Ascending aorta (tissue), 2 donors: Measurements from ENCODE around the gene GART. TPM values are rescaled to one million over a fixed set of nuclear protein-coding genes. Genes with fewer than 3 reads are reported as not detected.

Experiments used
- DNase-seq, 2 donors: peaks; one replicate each; pipeline ENCODE4 v3.0.0-alpha.2; 2019; ENCODE audit warnings: low spot score in 2 of 2
- H3K27ac ChIP-seq, 2 donors: fragments of 200-600 bp; sonication (generic); one replicate each; pipeline ENCODE4 v1.5.1; 2016 to 2017; ENCODE audit warnings: mild to moderate bottlenecking in 1 of 2
- H3K27me3 ChIP-seq: fragments of 200-600 bp; sonication (generic); one replicate; pipeline ENCODE4 v1.5.1; 2017
- H3K36me3 ChIP-seq, 2 donors: fragments of 200-600 bp; sonication (generic); one replicate each; pipeline ENCODE4 v1.5.1; 2016
- H3K4me1 ChIP-seq, 2 donors: fragments of 200-600 bp; sonication (generic); one replicate each; pipeline ENCODE4 v1.5.1; 2016 to 2017; ENCODE audit warnings: mild to moderate bottlenecking in 1 of 2
- H3K4me3 ChIP-seq, 2 donors: fragments of 200-600 bp; sonication (generic); one replicate each; pipeline ENCODE4 v1.5.1; 2016 to 2017; ENCODE audit warnings: mild to moderate bottlenecking in 1 of 2
- H3K9me3 ChIP-seq, 2 donors: fragments of 200-600 bp; sonication (generic); one replicate each; pipeline ENCODE4 v1.5.1; 2016
- intact Hi-C: fragments of 100-400 bp; cut with DNase I; formaldehyde crosslinking; loops from one replicate; pipeline ENCODE4 v1.15.1; 2023
- total RNA-seq: library from RNA; depleted of rRNA; stranded (reverse); fragments of >200 nt; gene quantifications from one replicate; pipeline ENCODE4 v1.1.0, GENCODE V29; 2016
- TF ChIP-seq, protein P1 (sequence below), 3 experiments: fragments of 200-600 bp in 2 of 3; fragments of 450-650 bp in 1 of 3; sonication (generic) in 2 of 3; IDR thresholded peaks; one replicate each; pipeline ENCODE4 v1.5.1; 2016 to 2019; ENCODE audit warnings: antibody characterized with exemption in 3 of 3, mild to moderate bottlenecking in 1 of 3, moderate library complexity in 1 of 3

Gene GART
- 22.4 TPM for total RNA-seq

DNA sequence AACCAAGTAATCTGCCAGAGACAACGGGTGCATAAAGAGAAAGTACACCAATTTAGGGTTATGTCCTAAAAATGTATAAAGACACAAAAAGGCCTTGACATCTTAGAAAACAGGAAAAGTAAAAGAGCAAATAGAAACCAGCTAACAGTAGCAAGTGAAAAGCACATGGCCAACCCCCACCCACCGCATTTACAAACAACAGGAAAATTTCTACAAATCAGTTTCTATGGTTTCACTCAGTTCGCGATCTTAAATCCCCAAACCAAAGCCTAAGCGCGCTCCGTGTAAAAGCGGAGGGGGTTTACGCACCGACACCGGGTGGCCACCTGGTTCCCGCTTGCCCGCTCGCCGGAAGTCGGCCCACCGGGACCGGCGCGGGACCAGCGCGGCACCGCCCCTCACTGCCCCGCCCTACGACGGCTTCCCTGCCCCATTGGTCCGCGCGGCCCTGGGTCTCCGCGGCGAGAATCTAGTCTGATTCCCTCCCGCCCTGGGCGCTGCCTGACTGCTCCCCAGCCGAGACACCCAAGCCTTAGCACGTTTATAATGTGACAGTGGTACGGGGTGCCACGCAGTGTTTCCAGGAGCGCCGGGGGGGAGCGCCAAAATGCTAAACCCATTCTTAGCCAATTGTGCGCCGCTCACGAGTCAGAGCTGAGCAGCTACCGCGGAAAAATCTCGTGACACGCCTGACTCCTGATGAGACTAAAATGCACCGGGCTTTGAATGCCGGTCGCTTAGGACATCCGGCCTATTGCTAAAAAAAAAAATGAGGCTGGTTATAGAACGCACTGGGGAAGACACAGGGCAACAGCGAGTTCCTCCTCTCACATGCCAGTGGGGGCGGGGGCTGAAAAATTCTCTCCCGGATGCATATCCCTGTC is at the start of gene GART:
Gene GART, minus strand, starts transcription at position 362 of the 884 bp plus-strand sequence. CDS start 2,802 bp downstream, outside the sequence.
- Histone ChIP-seq H3K27me3 (no peaks in the 10 kb centered on the region), H3K9me3 (no peaks in the 10 kb centered on the region), H3K27ac (peak within 1 kb of the TSS; percentile 98 to 99), H3K4me1 (peaks cover 0 to 18% of the 10 kb centered on the region in 2 donors), H3K4me3 (peak within 1 kb of the TSS; percentile 79 to 82), H3K36me3 (peaks cover 21 to 30% of the 10 kb centered on the region in 2 donors)
- TF ChIP-seq, protein P1, sequence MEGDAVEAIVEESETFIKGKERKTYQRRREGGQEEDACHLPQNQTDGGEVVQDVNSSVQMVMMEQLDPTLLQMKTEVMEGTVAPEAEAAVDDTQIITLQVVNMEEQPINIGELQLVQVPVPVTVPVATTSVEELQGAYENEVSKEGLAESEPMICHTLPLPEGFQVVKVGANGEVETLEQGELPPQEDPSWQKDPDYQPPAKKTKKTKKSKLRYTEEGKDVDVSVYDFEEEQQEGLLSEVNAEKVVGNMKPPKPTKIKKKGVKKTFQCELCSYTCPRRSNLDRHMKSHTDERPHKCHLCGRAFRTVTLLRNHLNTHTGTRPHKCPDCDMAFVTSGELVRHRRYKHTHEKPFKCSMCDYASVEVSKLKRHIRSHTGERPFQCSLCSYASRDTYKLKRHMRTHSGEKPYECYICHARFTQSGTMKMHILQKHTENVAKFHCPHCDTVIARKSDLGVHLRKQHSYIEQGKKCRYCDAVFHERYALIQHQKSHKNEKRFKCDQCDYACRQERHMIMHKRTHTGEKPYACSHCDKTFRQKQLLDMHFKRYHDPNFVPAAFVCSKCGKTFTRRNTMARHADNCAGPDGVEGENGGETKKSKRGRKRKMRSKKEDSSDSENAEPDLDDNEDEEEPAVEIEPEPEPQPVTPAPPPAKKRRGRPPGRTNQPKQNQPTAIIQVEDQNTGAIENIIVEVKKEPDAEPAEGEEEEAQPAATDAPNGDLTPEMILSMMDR (IDR thresholded peaks at IDR 0.05), result no peak
- DNase-seq, result peak; percentile 25 to 89
- intact Hi-C loops, result loop anchor here (1.0 kb wide), 3 partner anchors 46 to 100 kb away; partner anchors contain the start of genes DONSON and ITSN1

- TF ChIP-seq, protein P1 (IDR thresholded peaks at IDR 0.05), result no peak
- intact Hi-C loops, result loop anchor here (1.0 to 5.0 kb wide), 4 partner anchors 16 to 96 kb away; partner anchors contain the start of genes DNAJC28, GART and ITSN1
Measured at GRCh38 chr21:33588485-33589335, 46.8 kb upstream of the GART start, which contains the start of gene DONSON. Gene DONSON (minus strand): TSS chr21:33588684. CDS start chr21:33588641, 43 bp downstream.

DNA sequence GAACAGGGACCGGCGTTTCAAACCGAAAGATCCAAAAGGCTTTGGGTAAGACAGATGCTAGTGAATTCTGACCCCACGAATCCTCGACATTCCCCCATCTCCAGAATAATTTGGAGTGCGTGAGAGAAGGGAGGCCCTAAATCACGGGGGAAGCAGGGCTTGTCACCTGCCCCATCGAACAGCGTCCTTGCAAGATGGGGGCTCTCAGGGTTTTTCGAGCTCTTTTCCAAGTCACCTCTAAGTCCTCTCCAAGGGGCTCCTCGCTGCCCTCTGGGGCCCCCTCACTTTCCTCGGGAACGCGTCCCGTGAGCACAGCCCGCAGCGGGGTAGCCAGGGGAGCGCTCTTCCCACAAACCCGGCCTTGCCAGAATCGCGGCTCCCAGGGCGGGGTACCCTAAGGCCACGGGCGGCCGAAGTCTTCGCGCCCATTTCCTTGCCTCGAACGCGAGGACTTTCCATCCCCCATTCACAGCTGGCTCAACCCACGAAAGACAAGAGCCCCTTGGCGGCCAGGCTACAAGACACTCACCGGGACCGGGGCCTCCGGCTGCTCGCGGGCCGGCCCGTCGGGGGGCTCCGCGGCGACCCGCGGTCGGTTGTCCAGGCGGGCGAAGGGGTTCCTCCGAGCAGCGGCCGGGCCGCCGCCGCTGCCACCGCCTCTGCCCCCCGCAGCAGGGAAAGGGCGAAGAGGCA is 46.0 kb upstream of the GART start:
- Histone ChIP-seq H3K4me1 (peaks cover 0 to 9% of the 10 kb centered on the region in 2 donors), H3K36me3 (peaks cover 0 to 10% of the 10 kb centered on the region in 2 donors), H3K27ac (peak overlapping the region; percentile 90 to 96), H3K9me3 (no peaks in the 10 kb centered on the region), H3K27me3 (no peaks in the 10 kb centered on the region), H3K4me3 (peak overlapping the region; percentile 93 to 97)
- intact Hi-C loops, result loop anchor here (1.0 to 5.0 kb wide), 4 partner anchors 17 to 96 kb away; partner anchors contain the start of genes DNAJC28, GART and ITSN1
- TF ChIP-seq, protein P1 (IDR thresholded peaks at IDR 0.05), result peak in 1 of 3 experiments; percentile 9
- peak in 1 of 2 donors; percentile 70 for DNase-seq

More at GRCh38 chr21:33588485-33589335, 46.8 kb upstream of the GART start, which contains the start of gene DONSON:
- peak within 1 kb of the TSS; percentile 90 to 96 for H3K27ac ChIP-seq
- H3K9me3 ChIP-seq, result no peaks in the 10 kb centered on the region
- peaks cover 0 to 9% of the 10 kb centered on the region in 2 donors for H3K36me3 ChIP-seq
- peaks cover 0 to 9% of the 10 kb centered on the region in 2 donors for H3K4me1 ChIP-seq
- peak; percentile 45 to 92 for DNase-seq
- no peaks in the 10 kb centered on the region for H3K27me3 ChIP-seq
- H3K4me3 ChIP-seq, result peak within 1 kb of the TSS; percentile 93 to 97

GRCh38 chr21:33586927-33587326 is 45.0 kb upstream of the GART start:
- Histone ChIP-seq H3K4me3 (no peak overlapping the region), H3K4me1 (peaks cover 0 to 9% of the 10 kb centered on the region in 2 donors), H3K36me3 (peaks cover 0 to 10% of the 10 kb centered on the region in 2 donors), H3K27ac (no peak overlapping the region), H3K27me3 (no peaks in the 10 kb centered on the region), H3K9me3 (no peaks in the 10 kb centered on the region)
- TF ChIP-seq, protein P1 (IDR thresholded peaks at IDR 0.05), result no peak
- no peak for DNase-seq
- intact Hi-C loops, result loop anchor here (5.0 kb wide), 1 partner anchor 95 kb away; the partner anchor contains the start of gene DNAJC28
